ELF-1 (cell line): ENCODE data around the gene ALDH9A1.
"Not testable (repeated sequence)": the region's sequence is repeated elsewhere in the genome, so short reads cannot be mapped to it uniquely, and the experiment has no call there.

Source experiments
- DNase-seq: peaks from one replicate; pipeline ENCODE4 v3.0.0-alpha.2; 2016; ENCODE audit warnings: low read depth, low spot score

The ALDH9A1 gene

GRCh38 chr1:165645654-165646366, 52.6 kb downstream of the ALDH9A1 start:
- no peak for DNase-seq

- DNase-seq: no peak
Observed at GRCh38 chr1:165644064-165644735, 54.2 kb downstream of the ALDH9A1 start.

GRCh38 chr1:165641231-165641987, 57.0 kb downstream of the ALDH9A1 start:
- no peak for DNase-seq

DNA sequence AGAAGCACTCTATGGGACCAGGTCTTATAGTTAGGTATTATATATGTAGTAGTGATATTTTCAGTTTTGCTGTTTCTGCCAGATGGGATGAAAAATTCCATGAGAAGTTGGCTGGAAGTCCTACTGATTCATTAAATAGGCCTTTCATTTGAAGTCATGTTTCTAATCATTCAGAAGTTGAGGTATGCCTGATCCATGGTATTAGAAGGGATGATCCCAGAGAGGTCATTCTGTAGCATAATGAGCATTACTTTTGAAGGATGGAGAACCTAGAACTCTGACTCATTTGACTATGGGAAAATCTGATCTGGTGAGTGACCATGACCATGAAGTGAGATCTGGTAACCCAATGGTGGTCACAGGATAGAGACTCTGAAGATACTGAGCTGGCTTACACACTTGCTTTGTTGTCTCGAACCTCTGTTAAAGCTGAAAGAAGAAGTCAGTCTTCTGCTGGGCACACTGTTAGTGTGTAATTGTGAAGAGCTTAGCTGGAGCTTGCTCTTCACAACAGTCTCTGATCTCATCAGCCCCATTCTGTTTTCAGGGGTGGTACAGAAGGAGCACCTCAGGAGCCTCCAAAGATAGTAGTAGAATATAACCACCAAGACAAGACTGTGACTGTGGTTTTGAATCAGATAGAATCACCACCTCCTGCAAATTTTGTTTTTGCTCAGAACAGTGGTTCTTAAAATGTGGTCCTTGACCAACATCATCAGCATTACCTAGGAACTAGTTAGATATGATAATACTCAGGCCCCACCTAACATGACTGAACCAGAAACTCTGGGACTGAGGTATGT, 58.3 kb downstream of the ALDH9A1 start:
- no peak for DNase-seq

DNA sequence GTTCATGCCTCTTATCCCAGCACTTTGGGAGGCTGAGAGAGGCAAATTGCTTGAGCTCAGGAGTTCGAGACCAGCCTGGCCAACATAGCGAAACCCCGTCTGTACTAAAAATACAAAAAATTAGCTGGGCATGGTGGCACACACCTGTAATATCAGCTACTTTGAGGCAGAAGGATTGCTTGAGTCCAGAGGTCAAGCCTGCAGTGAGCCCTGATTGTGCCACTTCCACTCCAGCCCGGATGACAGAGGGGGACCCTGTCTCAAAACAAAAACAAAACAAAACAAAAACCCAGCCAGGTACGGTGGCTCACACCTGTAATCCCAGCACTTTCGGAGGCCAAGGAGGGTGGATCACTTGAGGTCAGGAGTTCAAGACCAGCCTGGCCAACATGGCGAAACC, 60.2 kb downstream of the ALDH9A1 start:
- not testable (repeated sequence) for DNase-seq

- DNase-seq: no peak
Observed at GRCh38 chr1:165637427-165637826, 60.9 kb downstream of the ALDH9A1 start.

- no peak for DNase-seq
Observed at GRCh38 chr1:165635823-165636222, 62.5 kb downstream of the ALDH9A1 start.

DNA sequence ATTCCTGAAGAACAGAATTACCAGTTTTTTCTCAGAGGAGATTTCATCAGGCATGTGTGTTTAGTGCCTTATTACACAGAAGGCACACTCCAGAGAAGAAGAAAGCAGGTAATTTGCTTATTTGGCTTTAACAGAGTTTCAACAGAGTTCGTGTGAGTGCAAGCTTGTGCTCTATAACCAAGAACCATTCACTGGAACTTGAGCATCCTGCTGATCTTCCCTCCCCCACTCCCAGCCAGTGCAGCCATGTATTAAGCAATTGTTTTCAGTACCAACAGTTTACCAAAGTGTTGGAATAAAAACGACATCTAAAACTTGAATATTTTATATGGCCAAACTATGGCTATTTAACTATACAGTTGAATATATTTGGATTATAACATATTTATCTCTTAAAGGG, 63.0 kb downstream of the ALDH9A1 start:
- no peak for DNase-seq

- DNase-seq: no peak
Observed at GRCh38 chr1:165634154-165634921, 64.0 kb downstream of the ALDH9A1 start.

DNA sequence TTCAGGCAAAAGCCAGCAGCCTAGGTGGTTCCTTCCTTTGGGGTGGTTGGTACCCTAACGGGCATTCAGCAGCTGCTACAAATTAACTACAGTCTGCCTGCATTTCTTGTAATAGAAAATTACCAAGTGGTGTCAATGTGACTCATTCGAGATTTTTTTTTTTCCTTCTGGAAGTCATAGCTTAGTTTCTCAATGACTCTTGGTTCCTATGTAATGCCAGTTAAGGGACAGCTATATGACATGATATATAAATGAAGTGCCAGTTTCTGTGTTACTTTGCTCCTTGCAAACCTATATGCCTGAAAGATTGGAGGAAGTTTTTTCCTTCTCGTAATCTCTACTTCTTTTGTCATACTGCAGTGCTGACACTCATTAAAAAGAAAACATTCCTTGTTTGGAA, 64.7 kb downstream of the ALDH9A1 start:
- no peak for DNase-seq

DNA sequence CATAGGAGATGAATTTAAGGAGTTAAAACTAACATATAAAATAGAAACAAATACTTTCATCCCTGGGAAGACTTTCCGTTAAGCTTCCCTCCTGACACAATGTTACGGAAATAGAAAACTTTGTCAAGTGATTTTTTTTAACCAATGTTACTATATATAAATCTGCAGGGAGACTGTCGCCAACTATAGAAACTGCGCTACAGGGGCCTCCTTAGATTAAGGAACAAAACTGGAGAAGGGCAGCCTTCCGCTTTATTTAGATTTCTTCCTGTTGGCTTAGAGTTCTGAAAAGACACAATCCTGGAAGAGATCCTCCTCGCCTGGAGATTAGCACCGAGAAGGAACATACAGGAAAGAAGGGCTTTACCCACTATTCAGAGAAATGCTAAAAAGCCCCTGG, 65.9 kb downstream of the ALDH9A1 start:
- no peak for DNase-seq

- no peak for DNase-seq
Observed at GRCh38 chr1:165632152-165632469, 66.3 kb downstream of the ALDH9A1 start.

- peak; percentile 81 for DNase-seq
Observed at GRCh38 chr1:165631342-165632151, 66.8 kb downstream of the ALDH9A1 start.

DNA sequence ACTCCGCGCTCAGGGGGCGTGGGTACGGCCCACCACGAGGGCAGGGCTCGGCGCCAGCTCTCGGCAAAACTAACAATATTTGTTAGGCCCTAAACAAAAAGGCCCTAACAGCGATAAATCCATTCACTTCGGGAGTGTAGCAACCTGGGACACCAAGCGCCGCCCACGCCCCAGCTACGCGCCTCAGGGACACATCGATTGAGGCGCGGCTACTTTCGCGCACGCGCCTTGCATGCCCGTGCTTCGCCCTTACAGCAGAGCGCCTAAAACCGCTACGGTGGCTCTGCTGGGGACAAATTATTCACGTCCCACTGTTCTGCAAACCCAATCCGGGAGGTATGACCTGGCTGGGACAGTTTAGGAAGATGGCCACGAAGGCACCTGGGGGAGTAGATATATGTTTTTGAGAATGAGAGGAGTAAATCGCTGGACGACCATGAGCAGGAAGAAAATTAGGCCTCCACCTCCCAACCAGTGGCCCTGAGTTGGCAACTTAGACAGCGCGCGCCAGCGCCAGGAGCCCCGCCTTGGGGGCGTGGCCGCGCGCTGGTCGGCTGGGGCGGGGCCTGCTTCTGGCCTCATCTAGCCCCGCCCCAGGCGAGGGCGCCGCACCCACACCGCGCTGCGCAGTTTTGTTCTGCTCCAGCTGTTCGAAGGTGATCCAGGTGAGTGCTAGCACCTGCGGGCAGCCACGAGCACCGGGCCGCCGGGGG, 67.6 kb downstream of the ALDH9A1 start, which contains the start of gene MGST3:
Gene MGST3, plus strand, starts transcription at position 606 of the 713 bp plus-strand sequence. CDS start 18,614 bp downstream, outside the sequence.
- DNase-seq: peak; percentile 97

GRCh38 chr1:165629848-165630628, 68.3 kb downstream of the ALDH9A1 start:
- DNase-seq: no peak

- no peak for DNase-seq
Observed at GRCh38 chr1:165629151-165629550, 69.2 kb downstream of the ALDH9A1 start.

DNA sequence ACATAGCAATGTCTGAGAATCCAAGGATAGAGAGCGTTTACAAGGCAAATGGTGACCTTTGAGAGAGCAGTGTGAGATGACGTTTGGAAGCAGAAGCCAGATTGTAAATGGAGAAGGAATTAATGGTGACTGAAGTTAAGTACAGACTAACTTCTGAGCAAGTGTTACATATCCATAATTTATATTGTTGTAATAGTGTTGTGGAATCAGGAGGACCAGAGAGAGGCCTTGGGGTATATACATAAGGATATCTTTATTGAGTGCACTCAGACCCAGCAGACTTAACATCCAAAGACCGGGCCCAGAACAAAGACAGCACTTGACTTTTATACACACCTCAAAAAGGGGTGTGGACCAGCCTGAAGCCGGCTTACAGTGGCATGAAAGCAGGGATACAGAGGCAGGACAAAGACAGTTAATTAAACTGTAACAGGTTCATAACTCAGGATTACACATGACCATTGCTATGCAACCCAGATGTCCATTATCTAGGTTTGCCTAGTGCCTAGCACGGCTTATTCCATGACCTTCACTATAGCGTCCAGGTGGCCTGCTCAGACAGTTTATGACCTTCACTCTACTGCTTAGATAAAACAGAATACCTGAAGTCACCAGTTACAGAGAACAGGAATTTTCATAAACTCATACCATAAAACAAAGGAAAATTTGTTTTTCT, 70.1 kb downstream of the ALDH9A1 start:
- no peak for DNase-seq

DNA sequence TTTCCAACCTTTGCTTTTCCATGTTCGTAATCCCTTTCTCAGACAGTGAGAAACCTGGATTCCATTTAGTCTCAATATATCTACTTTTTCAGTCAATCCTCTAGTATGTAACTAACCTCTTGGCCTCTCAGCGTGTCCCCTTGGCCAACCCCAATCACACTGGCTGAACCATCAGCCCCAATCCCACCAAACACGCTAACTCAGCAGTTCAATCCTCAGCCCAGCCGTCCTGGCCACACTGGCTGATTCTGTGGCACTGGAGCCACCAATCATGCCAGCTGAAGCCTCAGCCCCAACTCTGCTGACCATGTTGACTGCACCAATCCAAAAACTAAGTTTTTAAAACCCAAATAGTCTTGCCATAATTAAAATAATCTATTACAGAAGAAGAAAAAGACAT, 73.9 kb downstream of the ALDH9A1 start:
- no peak for DNase-seq
